Upper lobe of right lung (tissue), 1 donor: ENCODE results near the gene CHMP3. TPM values are rescaled to one million over a fixed set of nuclear protein-coding genes. Genes with fewer than 3 reads are reported as not detected.

ENCODE experiments used
- ATAC-seq: fragments of 200-7000 bp; cut with Tn5 transposase; one replicate; pipeline ENCODE4 v1.9.1; 2020; ENCODE audit warnings: mild to moderate bottlenecking, moderate library complexity
- DNase-seq: peaks from one replicate; pipeline ENCODE4 v3.0.0-alpha.2; 2020
- H3K27ac ChIP-seq: fragments of 200-600 bp; one replicate; pipeline ENCODE4 v1.8.0; 2022
- H3K27me3 ChIP-seq: fragments of 200-600 bp; one replicate; pipeline ENCODE4 v1.8.0; 2022; ENCODE audit warnings: mild to moderate bottlenecking
- H3K36me3 ChIP-seq: fragments of 200-600 bp; one replicate; pipeline ENCODE4 v1.8.0; 2022
- H3K4me1 ChIP-seq: fragments of 200-600 bp; one replicate; pipeline ENCODE4 v1.8.0; 2022
- H3K4me3 ChIP-seq: fragments of 200-600 bp; one replicate; pipeline ENCODE4 v1.8.0; 2022; ENCODE audit warnings: mild to moderate bottlenecking
- H3K9me3 ChIP-seq: fragments of 200-600 bp; one replicate; pipeline ENCODE4 v1.8.0; 2022
- intact Hi-C: fragments of 100-400 bp; cut with DNase I; formaldehyde crosslinking; loops from one replicate; pipeline ENCODE4 v1.11.0; 2022
- long read RNA-seq: library from polyadenylated mRNA; unstranded; transcript quantifications from one replicate; pipeline ENCODE4 v2.0.0, GENCODE V29; 2021
- total RNA-seq: library from RNA; stranded (reverse); fragmentation: NEBNext Ultra II Directional; extraction: Animal tissue kit (Norgen Biotek cat#: 25700); gene quantifications from one replicate; pipeline ENCODE4 v1.2.1, GENCODE V29; 2021
- TF ChIP-seq, protein P1 (sequence below): fragments of 200-600 bp; IDR thresholded peaks from one replicate; pipeline ENCODE4 v1.8.0; 2022; ENCODE audit warnings: antibody characterized with exemption
- donor health status: DM: no; HTN: yes; CAD: no; lungs with severe emphysema.

Gene CHMP3
- total RNA-seq, result 159 TPM
- long read RNA-seq, transcript CHMP3-203 (5 exons, 1,099 nt), result minor isoform, 10 of 181 reads
- long read RNA-seq, transcript CHMP3-201 (6 exons, 3,171 nt), result major isoform, 150 of 181 reads
- long read RNA-seq, partial matches to known transcripts, result 5 of 181 reads
- long read RNA-seq, other reads (novel, unspliced or antisense), result 16 of 181 reads

DNA sequence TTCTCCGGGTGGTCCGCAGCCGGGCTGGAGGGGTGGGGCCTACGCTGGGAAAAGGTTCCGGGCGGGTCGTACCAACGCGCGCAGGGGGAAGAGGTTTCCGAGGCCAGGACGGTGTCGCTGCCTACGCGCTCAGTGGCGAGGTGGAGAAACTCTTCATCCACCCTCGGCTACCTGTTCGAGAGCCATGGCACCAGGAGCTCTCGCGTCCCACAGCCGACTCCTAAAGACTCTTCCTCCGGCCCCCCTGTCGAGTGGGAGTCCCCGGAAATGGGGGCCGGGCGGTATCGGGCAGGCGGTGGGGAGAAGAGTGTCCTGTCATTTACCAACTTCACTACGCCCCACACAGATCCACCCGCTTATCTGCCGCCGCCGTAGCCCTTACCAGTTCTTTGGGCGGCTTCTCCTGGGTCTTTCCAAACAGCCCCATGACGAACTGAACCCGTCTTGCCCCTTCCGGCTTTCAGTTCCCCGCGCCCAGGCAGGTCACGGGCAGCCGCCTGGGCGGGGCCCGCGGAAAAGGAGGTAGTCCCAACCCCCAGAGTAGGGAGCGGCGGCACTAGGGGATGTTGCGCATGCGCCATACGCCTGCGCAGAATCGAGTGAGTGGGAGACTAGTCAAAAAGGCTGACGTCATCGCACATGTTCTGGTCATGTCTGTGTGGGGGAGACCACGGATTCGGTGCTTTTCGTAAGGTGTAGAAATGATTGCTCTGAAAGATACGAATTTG is at the start of gene CHMP3:
TSS of gene CHMP3 (minus strand) at position 522 of the 728 bp plus-strand sequence. CDS start at position 427, 95 bp downstream.
- Histone ChIP-seq H3K9me3 (no peaks in the 10 kb centered on the region), H3K4me1 (peaks cover 9% of the 10 kb centered on the region), H3K4me3 (peak within 1 kb of the TSS; percentile 64), H3K27ac (peak within 1 kb of the TSS; percentile 100), H3K36me3 (no peaks in the 10 kb centered on the region), H3K27me3 (no peaks in the 10 kb centered on the region)
- intact Hi-C loops, result no loop called here
- ATAC-seq (peak; percentile 97), DNase-seq (peak; percentile 99)
- TF ChIP-seq, protein P1, sequence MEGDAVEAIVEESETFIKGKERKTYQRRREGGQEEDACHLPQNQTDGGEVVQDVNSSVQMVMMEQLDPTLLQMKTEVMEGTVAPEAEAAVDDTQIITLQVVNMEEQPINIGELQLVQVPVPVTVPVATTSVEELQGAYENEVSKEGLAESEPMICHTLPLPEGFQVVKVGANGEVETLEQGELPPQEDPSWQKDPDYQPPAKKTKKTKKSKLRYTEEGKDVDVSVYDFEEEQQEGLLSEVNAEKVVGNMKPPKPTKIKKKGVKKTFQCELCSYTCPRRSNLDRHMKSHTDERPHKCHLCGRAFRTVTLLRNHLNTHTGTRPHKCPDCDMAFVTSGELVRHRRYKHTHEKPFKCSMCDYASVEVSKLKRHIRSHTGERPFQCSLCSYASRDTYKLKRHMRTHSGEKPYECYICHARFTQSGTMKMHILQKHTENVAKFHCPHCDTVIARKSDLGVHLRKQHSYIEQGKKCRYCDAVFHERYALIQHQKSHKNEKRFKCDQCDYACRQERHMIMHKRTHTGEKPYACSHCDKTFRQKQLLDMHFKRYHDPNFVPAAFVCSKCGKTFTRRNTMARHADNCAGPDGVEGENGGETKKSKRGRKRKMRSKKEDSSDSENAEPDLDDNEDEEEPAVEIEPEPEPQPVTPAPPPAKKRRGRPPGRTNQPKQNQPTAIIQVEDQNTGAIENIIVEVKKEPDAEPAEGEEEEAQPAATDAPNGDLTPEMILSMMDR, result no peak

DNA sequence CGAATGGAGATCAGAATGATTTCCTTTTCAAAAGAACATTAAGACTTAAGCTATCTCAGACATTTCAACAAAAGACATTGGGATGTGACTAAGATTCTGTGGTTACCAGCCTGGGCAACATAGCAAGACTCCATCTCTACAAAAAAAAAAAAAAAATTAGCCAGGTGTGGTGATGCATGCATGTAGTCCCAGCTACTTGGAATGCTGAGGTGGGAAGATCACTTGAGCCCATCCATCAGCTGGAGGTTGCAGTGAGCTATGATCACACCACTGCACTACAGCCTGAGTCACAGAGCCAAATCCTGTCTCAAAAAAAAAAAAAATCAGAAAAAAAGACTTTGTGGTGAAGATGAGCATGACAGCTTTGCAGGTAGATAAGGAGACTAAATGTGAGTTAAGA is 47.6 kb upstream of the CHMP3 start:
- no peak for ATAC-seq
- no peak for DNase-seq
- no peak overlapping the region for H3K4me3 ChIP-seq
- intact Hi-C loops, result no loop called here
- no peak overlapping the region for H3K27ac ChIP-seq
- peaks cover 79% of the 10 kb centered on the region for H3K36me3 ChIP-seq
- H3K9me3 ChIP-seq, result no peaks in the 10 kb centered on the region
- no peaks in the 10 kb centered on the region for H3K27me3 ChIP-seq
- TF ChIP-seq, protein P1, result no peak
- no peaks in the 10 kb centered on the region for H3K4me1 ChIP-seq

DNA sequence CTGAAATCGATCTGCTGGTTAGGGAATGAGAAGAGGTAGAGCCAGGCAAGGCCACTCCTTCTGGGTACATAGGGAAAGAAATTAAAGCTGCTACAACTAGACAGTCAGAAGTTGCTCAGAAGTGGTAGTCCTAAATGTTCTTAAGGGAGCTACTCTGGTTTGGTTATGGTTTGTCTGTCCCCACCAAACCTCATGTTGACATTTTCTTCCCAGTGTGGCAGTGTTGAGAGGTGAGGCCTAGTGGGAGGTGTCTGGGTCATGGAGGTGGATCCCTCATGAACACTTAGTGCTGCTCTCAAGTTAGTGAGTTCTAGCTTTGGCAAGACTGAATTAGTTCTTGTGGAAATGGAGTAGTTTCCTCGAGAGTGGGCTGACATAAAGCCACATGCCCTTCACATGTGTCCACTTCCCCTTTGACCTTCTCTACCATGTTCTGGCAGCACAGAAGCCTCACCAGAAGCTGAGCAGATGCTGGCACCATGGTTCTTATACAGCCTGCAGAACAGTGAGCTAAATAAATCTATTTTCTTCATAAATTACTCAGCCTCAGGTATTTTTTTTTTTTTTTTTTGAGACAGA is 45.7 kb upstream of the CHMP3 start:
- peak; percentile 47 for ATAC-seq
- no peak overlapping the region for H3K27ac ChIP-seq
- no peaks in the 10 kb centered on the region for H3K4me1 ChIP-seq
- TF ChIP-seq, protein P1, result no peak
- DNase-seq, result no peak
- no peaks in the 10 kb centered on the region for H3K27me3 ChIP-seq
- H3K9me3 ChIP-seq, result no peaks in the 10 kb centered on the region
- H3K4me3 ChIP-seq, result no peak overlapping the region
- intact Hi-C loops, result no loop called here
- H3K36me3 ChIP-seq, result peaks cover 77% of the 10 kb centered on the region

DNA sequence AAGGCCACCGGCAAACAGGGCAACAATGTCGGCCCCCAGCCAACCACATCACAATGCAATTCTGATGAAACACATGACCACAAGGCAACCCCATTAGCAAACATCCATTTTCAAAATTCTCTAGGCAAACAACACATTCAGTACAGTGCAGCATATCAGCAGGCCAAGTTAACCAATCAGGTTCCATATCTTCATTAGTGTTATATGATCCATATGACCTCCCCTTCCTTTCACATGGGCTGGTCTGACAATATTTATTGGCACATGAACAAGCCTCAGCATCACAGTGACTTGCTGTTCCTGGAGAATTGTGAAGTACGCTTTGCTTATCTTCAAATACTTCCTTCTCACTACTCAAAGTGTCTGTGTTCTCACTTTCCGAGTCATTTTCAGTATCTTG is 40.7 kb upstream of the CHMP3 start:
- H3K4me3 ChIP-seq, result no peak overlapping the region
- no peak overlapping the region for H3K27ac ChIP-seq
- TF ChIP-seq, protein P1, result no peak
- no peaks in the 10 kb centered on the region for H3K9me3 ChIP-seq
- DNase-seq (no peak), ATAC-seq (no peak)
- intact Hi-C loops, result no loop called here
- H3K4me1 ChIP-seq, result no peaks in the 10 kb centered on the region
- H3K27me3 ChIP-seq, result no peaks in the 10 kb centered on the region
- peaks cover 42% of the 10 kb centered on the region for H3K36me3 ChIP-seq

DNA sequence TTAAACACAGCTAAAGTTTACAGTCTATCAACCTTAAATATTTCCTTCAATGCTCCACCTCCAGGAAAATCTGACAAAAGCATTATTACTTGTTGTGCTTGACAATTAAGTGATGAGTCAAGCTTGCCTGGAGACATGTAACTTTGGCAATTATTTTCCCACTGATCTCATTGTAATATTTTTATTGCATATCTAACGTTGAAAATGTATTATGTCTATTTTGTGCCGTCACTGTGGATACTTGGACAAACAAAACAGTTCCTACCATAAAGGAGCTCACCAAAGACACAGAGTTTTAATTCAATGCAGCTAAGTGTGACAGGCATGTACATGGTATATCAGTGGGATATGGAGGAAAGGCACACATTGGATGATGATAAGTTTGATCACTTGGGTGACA is 35.7 kb upstream of the CHMP3 start:
- intact Hi-C loops, result no loop called here
- TF ChIP-seq, protein P1, result no peak
- Histone ChIP-seq H3K4me3 (no peak overlapping the region), H3K27me3 (no peaks in the 10 kb centered on the region), H3K36me3 (peaks cover 3% of the 10 kb centered on the region), H3K27ac (no peak overlapping the region), H3K9me3 (no peaks in the 10 kb centered on the region), H3K4me1 (no peaks in the 10 kb centered on the region)
- no peak for ATAC-seq
- no peak for DNase-seq
